ENCODE results near the gene CCDC3.

- TF ChIP-seq RFX5 (IDR thresholded peaks at IDR 0.05; ENCODE audit: low read length) = no peak
- TF ChIP-seq YY1 (IDR thresholded peaks at IDR 0.05; ENCODE audit: low read depth) = no peak
- no peak for TF ChIP-seq CHD2 (IDR thresholded peaks at IDR 0.05; ENCODE audit: low read length, partially characterized antibody)
- TF ChIP-seq, protein P1, sequence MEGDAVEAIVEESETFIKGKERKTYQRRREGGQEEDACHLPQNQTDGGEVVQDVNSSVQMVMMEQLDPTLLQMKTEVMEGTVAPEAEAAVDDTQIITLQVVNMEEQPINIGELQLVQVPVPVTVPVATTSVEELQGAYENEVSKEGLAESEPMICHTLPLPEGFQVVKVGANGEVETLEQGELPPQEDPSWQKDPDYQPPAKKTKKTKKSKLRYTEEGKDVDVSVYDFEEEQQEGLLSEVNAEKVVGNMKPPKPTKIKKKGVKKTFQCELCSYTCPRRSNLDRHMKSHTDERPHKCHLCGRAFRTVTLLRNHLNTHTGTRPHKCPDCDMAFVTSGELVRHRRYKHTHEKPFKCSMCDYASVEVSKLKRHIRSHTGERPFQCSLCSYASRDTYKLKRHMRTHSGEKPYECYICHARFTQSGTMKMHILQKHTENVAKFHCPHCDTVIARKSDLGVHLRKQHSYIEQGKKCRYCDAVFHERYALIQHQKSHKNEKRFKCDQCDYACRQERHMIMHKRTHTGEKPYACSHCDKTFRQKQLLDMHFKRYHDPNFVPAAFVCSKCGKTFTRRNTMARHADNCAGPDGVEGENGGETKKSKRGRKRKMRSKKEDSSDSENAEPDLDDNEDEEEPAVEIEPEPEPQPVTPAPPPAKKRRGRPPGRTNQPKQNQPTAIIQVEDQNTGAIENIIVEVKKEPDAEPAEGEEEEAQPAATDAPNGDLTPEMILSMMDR (IDR thresholded peaks at IDR 0.05) = no peak
- TF ChIP-seq FOXM1 (IDR thresholded peaks at IDR 0.05; ENCODE audit: low read depth) = no peak
- no peak for TF ChIP-seq REST (IDR thresholded peaks at IDR 0.05; ENCODE audit: low read depth, low read length)
- no peak for TF ChIP-seq EP300 (IDR thresholded peaks at IDR 0.05; ENCODE audit: borderline replicate concordance in 1 of 2, low read depth in 1 of 2, low read length in 1 of 2)
- TF ChIP-seq GATA2 (CRISPR knock-in tag; IDR thresholded peaks at IDR 0.05) = no peak
- no peak for TF ChIP-seq MAX (IDR thresholded peaks at IDR 0.05; ENCODE audit: low read depth)
- no peak for TF ChIP-seq NRF1 (IDR thresholded peaks at IDR 0.05; ENCODE audit: low read depth, low read length)
Measured at GRCh38 chr10:12980713-12981306, 20.7 kb downstream of the CCDC3 start.

All from SK-N-SH (cell line).